ENCODE data around the gene SLC6A20.
"Not testable (repeated sequence)": the region's sequence is repeated elsewhere in the genome, so short reads cannot be mapped to it uniquely, and the experiment has no call there.

SLC6A20 gene

GRCh38 chr3:45751537-45752242 lies 44.6 kb downstream of the SLC6A20 start:
- no peak for TF ChIP-seq CTCF (IDR thresholded peaks at IDR 0.05; ENCODE audit: control extremely low read depth, extremely low read depth, low read depth, missing control alignments)
- DNase-seq (ENCODE audit: extremely low spot score), result no peak
- ChIA-PET CTCF (interaction anchor here (1.0 to 1.6 kb wide), 4 partner anchors 10 to 333 kb away, joined by 3 to 5 read pairs (median 3); no protein-coding TSS in a partner anchor), POLR2A (no interaction called here)

- DNase-seq (ENCODE audit: extremely low spot score), result no peak
- no peak for TF ChIP-seq CTCF (IDR thresholded peaks at IDR 0.05; ENCODE audit: control extremely low read depth, extremely low read depth, low read depth, missing control alignments)
- ChIA-PET CTCF (interaction anchor here (1.1 to 2.3 kb wide), 7 partner anchors 9 to 335 kb away, joined by 3 to 8 read pairs (median 4); no protein-coding TSS in a partner anchor), POLR2A (no interaction called here)
Observed at GRCh38 chr3:45749880-45750279, 46.5 kb downstream of the SLC6A20 start.

GRCh38 chr3:45749036-45749600 lies 47.2 kb downstream of the SLC6A20 start:
- POLR2A ChIA-PET, result not testable (repeated sequence)

GRCh38 chr3:45748068-45748467 lies 48.3 kb downstream of the SLC6A20 start:
- TF ChIP-seq CTCF (IDR thresholded peaks at IDR 0.05; ENCODE audit: control extremely low read depth, extremely low read depth, low read depth, missing control alignments), result no peak
- ChIA-PET POLR2A (no interaction called here), CTCF (interaction anchor here (1.0 to 1.6 kb wide), 5 partner anchors 13 to 182 kb away, joined by 3 to 10 read pairs (median 3); no protein-coding TSS in a partner anchor)
- DNase-seq (ENCODE audit: extremely low spot score), result no peak

More at GRCh38 chr3:45749036-45749600, 47.2 kb downstream of the SLC6A20 start:
- CTCF ChIA-PET, result interaction anchor here (1.1 to 2.3 kb wide), 4 partner anchors 10 to 57 kb away, joined by 3 to 8 read pairs (median 4); no protein-coding TSS in a partner anchor
- not testable (repeated sequence) for DNase-seq (ENCODE audit: extremely low spot score)

- ChIA-PET POLR2A (no interaction called here), CTCF (interaction anchor here (1.0 to 1.6 kb wide), 5 partner anchors 14 to 183 kb away, joined by 3 to 10 read pairs (median 3); no protein-coding TSS in a partner anchor)
- DNase-seq (ENCODE audit: extremely low spot score), result no peak
- no peak for TF ChIP-seq CTCF (IDR thresholded peaks at IDR 0.05; ENCODE audit: control extremely low read depth, extremely low read depth, low read depth, missing control alignments)
Observed at GRCh38 chr3:45746777-45747622, 49.3 kb downstream of the SLC6A20 start.

- ChIA-PET CTCF (interaction anchor here (1.2 kb wide), 1 partner anchor 331 kb away, joined by 3 read pairs; no protein-coding TSS in a partner anchor), POLR2A (no interaction called here)
- no peak for TF ChIP-seq CTCF (IDR thresholded peaks at IDR 0.05; ENCODE audit: control extremely low read depth, extremely low read depth, low read depth, missing control alignments)
- DNase-seq (ENCODE audit: extremely low spot score), result no peak
Observed at GRCh38 chr3:45746165-45746776, 50.1 kb downstream of the SLC6A20 start.
